ENCODE results near the gene LIPC.

DNA sequence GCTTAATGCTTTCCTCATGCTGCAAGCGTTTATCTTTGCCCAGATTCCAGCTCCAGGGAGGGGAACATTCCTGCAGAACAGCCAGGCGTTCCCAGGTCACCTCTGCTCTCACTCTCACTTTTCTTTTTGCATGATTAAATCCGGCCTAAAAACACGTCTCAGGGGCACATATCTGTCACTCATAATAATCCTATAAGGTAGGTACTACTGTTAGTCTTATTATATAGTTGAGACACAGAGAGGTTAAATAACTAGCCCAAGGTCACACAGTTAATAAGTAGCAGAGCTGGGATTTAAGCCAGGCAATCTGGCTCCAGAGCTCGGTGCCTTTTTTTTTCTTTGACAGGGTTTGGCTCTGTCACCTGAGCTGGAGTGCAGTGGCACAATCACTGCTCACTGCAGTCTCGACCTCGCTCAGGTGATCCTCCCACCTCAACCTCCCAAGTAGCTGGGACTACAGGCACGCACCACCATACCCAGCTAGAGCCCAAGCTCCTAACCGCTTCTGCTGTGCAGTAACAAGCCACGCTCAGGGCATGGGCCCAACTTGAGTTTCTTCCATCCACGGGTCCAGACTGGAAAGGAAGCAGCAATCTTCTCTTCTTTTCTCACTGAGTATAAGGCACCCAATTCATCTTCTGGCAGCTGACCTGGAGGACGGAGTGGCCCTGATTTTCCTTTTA is 96.5 kb downstream of the LIPC start:
- TF ChIP-seq POLR2A (IDR thresholded peaks at IDR 0.05) (no peak), POLR2AphosphoS5 (IDR thresholded peaks at IDR 0.05) (no peak)
- TF ChIP-seq, protein P1, sequence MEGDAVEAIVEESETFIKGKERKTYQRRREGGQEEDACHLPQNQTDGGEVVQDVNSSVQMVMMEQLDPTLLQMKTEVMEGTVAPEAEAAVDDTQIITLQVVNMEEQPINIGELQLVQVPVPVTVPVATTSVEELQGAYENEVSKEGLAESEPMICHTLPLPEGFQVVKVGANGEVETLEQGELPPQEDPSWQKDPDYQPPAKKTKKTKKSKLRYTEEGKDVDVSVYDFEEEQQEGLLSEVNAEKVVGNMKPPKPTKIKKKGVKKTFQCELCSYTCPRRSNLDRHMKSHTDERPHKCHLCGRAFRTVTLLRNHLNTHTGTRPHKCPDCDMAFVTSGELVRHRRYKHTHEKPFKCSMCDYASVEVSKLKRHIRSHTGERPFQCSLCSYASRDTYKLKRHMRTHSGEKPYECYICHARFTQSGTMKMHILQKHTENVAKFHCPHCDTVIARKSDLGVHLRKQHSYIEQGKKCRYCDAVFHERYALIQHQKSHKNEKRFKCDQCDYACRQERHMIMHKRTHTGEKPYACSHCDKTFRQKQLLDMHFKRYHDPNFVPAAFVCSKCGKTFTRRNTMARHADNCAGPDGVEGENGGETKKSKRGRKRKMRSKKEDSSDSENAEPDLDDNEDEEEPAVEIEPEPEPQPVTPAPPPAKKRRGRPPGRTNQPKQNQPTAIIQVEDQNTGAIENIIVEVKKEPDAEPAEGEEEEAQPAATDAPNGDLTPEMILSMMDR (IDR thresholded peaks at IDR 0.05), result no peak
